CD4-positive, alpha-beta T cell treated with Interleukin-15 for 1 hour (primary cell): ENCODE results near the gene FAM200A.
"Not testable (repeated sequence)": the region's sequence is repeated elsewhere in the genome, so short reads cannot be mapped to it uniquely, and the experiment has no call there.

Experiments used
- DNase-seq: peaks from one replicate; pipeline ENCODE4 v3.0.0-alpha.2; 2020

FAM200A gene

GRCh38 chr7:99551767-99552463 lies at the start of gene FAM200A:
TSS of gene FAM200A (minus strand) at chr7:99552114. CDS start at chr7:99548407, 3,707 bp downstream.
- peak; percentile 88 for DNase-seq

- no peak for DNase-seq
These were observed 47.9 kb upstream of the FAM200A start for GRCh38 chr7:99599836-99600235.

- DNase-seq: no peak
These were observed 46.0 kb upstream of the FAM200A start, which contains the start of gene TMEM225B for GRCh38 chr7:99597762-99598501. TSS of gene TMEM225B (plus strand) at chr7:99598267. CDS start at chr7:99604389, 6,122 bp downstream.

- DNase-seq: no peak
These were observed 44.6 kb upstream of the FAM200A start for GRCh38 chr7:99596408-99596955.

GRCh38 chr7:99594948-99595745 lies 43.2 kb upstream of the FAM200A start:
- no peak for DNase-seq

GRCh38 chr7:99588868-99589267 lies 37.0 kb upstream of the FAM200A start:
- no peak for DNase-seq

- not testable (repeated sequence) for DNase-seq
These were observed 28.9 kb upstream of the FAM200A start for GRCh38 chr7:99580778-99581332.

- DNase-seq: peak; percentile 37
These were observed 28.3 kb upstream of the FAM200A start for GRCh38 chr7:99579956-99580777.

GRCh38 chr7:99579281-99579955 lies 27.5 kb upstream of the FAM200A start:
- no peak for DNase-seq

GRCh38 chr7:99576251-99576650 lies 24.3 kb upstream of the FAM200A start:
- no peak for DNase-seq

- DNase-seq: no peak
These were observed 21.3 kb upstream of the FAM200A start for GRCh38 chr7:99573257-99573656.

- no peak for DNase-seq
These were observed 19.9 kb upstream of the FAM200A start for GRCh38 chr7:99571768-99572167.

- DNase-seq: not testable (repeated sequence)
These were observed 16.9 kb upstream of the FAM200A start for GRCh38 chr7:99568770-99569169.

- DNase-seq: no peak
These were observed 11.7 kb upstream of the FAM200A start for GRCh38 chr7:99563650-99564049.

- no peak for DNase-seq
These were observed 10.9 kb upstream of the FAM200A start for GRCh38 chr7:99562832-99563231.

- no peak for DNase-seq
These were observed 10.3 kb upstream of the FAM200A start for GRCh38 chr7:99562114-99562784.

GRCh38 chr7:99561737-99562051 lies 9.8 kb upstream of the FAM200A start:
- DNase-seq: no peak

- DNase-seq: no peak
These were observed 9.2 kb upstream of the FAM200A start for GRCh38 chr7:99560834-99561736.

- no peak for DNase-seq
These were observed 7.4 kb upstream of the FAM200A start for GRCh38 chr7:99559175-99559915.
